Erythroblast (primary cell): ENCODE results near the gene ACY1.

ENCODE experiments used
- GATA1 ChIP-seq: IDR thresholded peaks from 2 replicates; pipeline ENCODE4 v1.6.1; 2011; ENCODE audit warnings: low read depth, mild to moderate bottlenecking, control low read depth, low read length, moderate library complexity
- POLR2A ChIP-seq: IDR thresholded peaks from 2 replicates; pipeline ENCODE4 v1.6.1; 2011; ENCODE audit warnings: mild to moderate bottlenecking, low read length

DNA sequence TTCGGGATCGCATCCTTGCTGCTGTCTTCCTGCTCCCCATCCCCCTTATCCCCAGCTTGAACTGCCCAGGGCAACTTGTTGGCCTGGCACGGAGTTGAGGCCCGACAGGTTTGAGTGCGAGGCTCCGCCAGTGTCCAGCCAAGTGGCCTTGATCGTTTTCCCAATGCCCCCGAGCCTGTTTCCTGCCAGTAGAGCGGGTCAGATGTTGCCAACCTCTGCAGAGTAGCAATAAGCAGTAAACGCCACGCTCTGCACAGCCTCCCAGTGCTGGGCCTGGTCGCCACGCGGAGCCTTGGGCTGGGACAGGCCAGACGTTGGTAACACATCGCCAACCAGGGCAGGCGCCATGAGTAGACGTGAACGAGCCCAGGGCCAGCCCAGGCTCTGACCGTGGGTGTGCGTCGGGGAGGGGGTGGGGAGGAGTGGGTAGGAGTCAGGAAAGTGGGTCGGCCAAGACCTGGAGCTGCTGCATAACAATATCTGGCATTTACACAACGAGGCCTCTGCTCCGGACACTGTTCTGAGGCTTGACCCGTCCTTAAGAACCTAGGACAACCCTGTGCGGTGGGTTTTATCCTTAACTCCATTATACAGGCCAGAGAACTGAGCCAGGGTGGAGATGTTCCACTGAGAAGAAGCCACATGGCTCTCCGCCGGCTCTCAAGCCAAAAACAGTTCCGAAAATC is 8.9 kb upstream of the ACY1 start:
- TF ChIP-seq POLR2A, result no peak
- TF ChIP-seq GATA1, result no peak
